ENCODE measurements around the gene ZMYND10.
A peak's percentile ranks its signal among the peaks of the same experiment; 100 is the strongest.

GRCh38 chr3:50298836-50299637 lies 46.5 kb downstream of the ZMYND10 start, which contains the start of the genes HYAL3 and NAA80:
- TF ChIP-seq, protein P1, sequence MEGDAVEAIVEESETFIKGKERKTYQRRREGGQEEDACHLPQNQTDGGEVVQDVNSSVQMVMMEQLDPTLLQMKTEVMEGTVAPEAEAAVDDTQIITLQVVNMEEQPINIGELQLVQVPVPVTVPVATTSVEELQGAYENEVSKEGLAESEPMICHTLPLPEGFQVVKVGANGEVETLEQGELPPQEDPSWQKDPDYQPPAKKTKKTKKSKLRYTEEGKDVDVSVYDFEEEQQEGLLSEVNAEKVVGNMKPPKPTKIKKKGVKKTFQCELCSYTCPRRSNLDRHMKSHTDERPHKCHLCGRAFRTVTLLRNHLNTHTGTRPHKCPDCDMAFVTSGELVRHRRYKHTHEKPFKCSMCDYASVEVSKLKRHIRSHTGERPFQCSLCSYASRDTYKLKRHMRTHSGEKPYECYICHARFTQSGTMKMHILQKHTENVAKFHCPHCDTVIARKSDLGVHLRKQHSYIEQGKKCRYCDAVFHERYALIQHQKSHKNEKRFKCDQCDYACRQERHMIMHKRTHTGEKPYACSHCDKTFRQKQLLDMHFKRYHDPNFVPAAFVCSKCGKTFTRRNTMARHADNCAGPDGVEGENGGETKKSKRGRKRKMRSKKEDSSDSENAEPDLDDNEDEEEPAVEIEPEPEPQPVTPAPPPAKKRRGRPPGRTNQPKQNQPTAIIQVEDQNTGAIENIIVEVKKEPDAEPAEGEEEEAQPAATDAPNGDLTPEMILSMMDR (conservative IDR thresholded peaks at IDR 0.05 in 1 of 2, IDR thresholded peaks at IDR 0.05 in 1 of 2; ENCODE audit: low read depth in 1 of 2, low read length in 2 of 2): peak in 1 of 2 donors; percentile 2
- TF ChIP-seq EZH2 (IDR thresholded peaks at IDR 0.05; ENCODE audit: low read length, missing control alignments): no peak
